Neural progenitor cell (in vitro differentiated cells): ENCODE measurements around the gene TLR10. TPM values are rescaled to one million over a fixed set of nuclear protein-coding genes. Genes with fewer than 3 reads are reported as not detected.

Source experiments
- DNase-seq: peaks from one replicate; pipeline ENCODE4 v3.0.0-alpha.2; 2016; ENCODE audit warnings: low spot score
- H2AFZ ChIP-seq: fragments of 200-600 bp; sonication (generic); replicated peaks from 2 replicates; pipeline ENCODE4 v1.6.1; 2016; ENCODE audit warnings: antibody characterized with exemption
- H3F3A ChIP-seq: fragments of 200-600 bp; sonication (generic); 2 replicates; pipeline ENCODE4 v1.6.1; 2016; ENCODE audit warnings: antibody characterized with exemption, low read depth
- H3K27ac ChIP-seq: fragments of 200-600 bp; sonication (generic); 2 replicates; pipeline ENCODE4 v1.5.1; 2016; ENCODE audit warnings: mild to moderate bottlenecking
- H3K27me3 ChIP-seq: fragments of 200-600 bp; sonication (generic); 2 replicates; pipeline ENCODE4 v1.6.1; 2016; ENCODE audit warnings: mild to moderate bottlenecking, moderate library complexity
- H3K36me3 ChIP-seq: fragments of 200-600 bp; sonication (generic); 2 replicates; pipeline ENCODE4 v1.5.1; 2016
- H3K4me1 ChIP-seq: fragments of 200-600 bp; sonication (generic); 2 replicates; pipeline ENCODE4 v1.6.1; 2016; ENCODE audit warnings: mixed run types
- H3K4me2 ChIP-seq: fragments of 200-600 bp; sonication (generic); 2 replicates; pipeline ENCODE4 v1.6.1; 2016
- H3K4me3 ChIP-seq: fragments of 200-600 bp; sonication (generic); 2 replicates; pipeline ENCODE4 v1.5.1; 2016
- H3K79me2 ChIP-seq: fragments of 200-600 bp; sonication (generic); 2 replicates; pipeline ENCODE4 v1.6.1; 2016; ENCODE audit warnings: low read depth
- H3K9ac ChIP-seq: fragments of 200-600 bp; sonication (generic); 2 replicates; pipeline ENCODE4 v1.6.1; 2016
- H3K9me3 ChIP-seq: fragments of 200-600 bp; sonication (generic); 2 replicates; pipeline ENCODE4 v1.5.1; 2016; ENCODE audit warnings: low read depth
- H4K20me1 ChIP-seq: fragments of 200-600 bp; sonication (generic); 2 replicates; pipeline ENCODE4 v1.6.1; 2016; ENCODE audit warnings: low read depth
- H3K27ac Mint-ChIP-seq: 3 replicates; pipeline ENCODE4 v1.8.0; 2021; ENCODE audit warnings: mixed read lengths
- H3K27me3 Mint-ChIP-seq: 2 replicates; pipeline ENCODE4 v1.8.0; 2022; ENCODE audit warnings: low read depth, mild to moderate bottlenecking, inconsistent platforms, moderate library complexity, mixed read lengths; ENCODE audit not compliant: insufficient read depth
- H3K36me3 Mint-ChIP-seq: 3 replicates; pipeline ENCODE4 v1.8.0; 2021; ENCODE audit warnings: mixed read lengths
- H3K4me1 Mint-ChIP-seq: 3 replicates; pipeline ENCODE4 v1.8.0; 2021; ENCODE audit warnings: mixed read lengths
- H3K4me3 Mint-ChIP-seq: 3 replicates; pipeline ENCODE4 v1.8.0; 2021; ENCODE audit warnings: mild to moderate bottlenecking, moderate library complexity, mixed read lengths
- H3K9me3 Mint-ChIP-seq: 3 replicates; pipeline ENCODE4 v1.8.0; 2020; ENCODE audit warnings: mixed read lengths
- CTCF ChIP-seq: fragments of 200-600 bp; sonication (generic); IDR thresholded peaks from 2 replicates; pipeline ENCODE4 v1.5.1; 2017; ENCODE audit warnings: antibody characterized with exemption, mild to moderate bottlenecking
- EZH2 ChIP-seq: fragments of 200-600 bp; sonication (generic); IDR thresholded peaks from 2 replicates; pipeline ENCODE4 v1.6.1; 2017; ENCODE audit warnings: antibody characterized with exemption, mild to moderate bottlenecking, moderate library complexity
- EZH2phosphoT487 ChIP-seq: fragments of 200-600 bp; sonication (generic); IDR thresholded peaks from 2 replicates; pipeline ENCODE4 v1.6.1; 2017; ENCODE audit warnings: antibody characterized with exemption
- total RNA-seq: library from RNA; depleted of rRNA; stranded (reverse); fragments of >200 nt; gene quantifications from 2 replicates; pipeline ENCODE4 v1.2.3, GENCODE V29; 2015; ENCODE audit warnings: low replicate concordance

TLR10 gene
- total RNA-seq, 1 donor from 2014 or later = not detected

GRCh38 chr4:38818441-38818976, 35.7 kb upstream of the TLR10 start:
- peaks cover 2% of the 10 kb centered on the region for H3K27me3 Mint-ChIP-seq
- Histone ChIP-seq H3K4me1 (no peaks in the 10 kb centered on the region), H3K4me3 (no peak overlapping the region), H4K20me1 (no peaks in the 10 kb centered on the region), H3K9me3 (no peaks in the 10 kb centered on the region), H3K79me2 (no peaks in the 10 kb centered on the region), H3K27me3 (no peaks in the 10 kb centered on the region), H3K4me2 (no peak overlapping the region), H3K27ac (no peak overlapping the region), H3K9ac (no peak overlapping the region), H3F3A (no peaks in the 10 kb centered on the region), H2AFZ (no peak overlapping the region), H3K36me3 (no peaks in the 10 kb centered on the region)
- H3K4me1 Mint-ChIP-seq = no peaks in the 10 kb centered on the region
- H3K9me3 Mint-ChIP-seq = peaks cover 6% of the 10 kb centered on the region
- H3K36me3 Mint-ChIP-seq = no peaks in the 10 kb centered on the region
- H3K4me3 Mint-ChIP-seq = no peak overlapping the region
- no peak for TF ChIP-seq CTCF
- no peak for TF ChIP-seq EZH2
- no peak for TF ChIP-seq EZH2phosphoT487
- no peak for DNase-seq
- H3K27ac Mint-ChIP-seq = no peak overlapping the region

- H2AFZ ChIP-seq = no peak overlapping the region
- Mint-ChIP-seq H3K27ac (no peak overlapping the region), H3K27me3 (peaks cover 2% of the 10 kb centered on the region), H3K9me3 (peaks cover 4% of the 10 kb centered on the region), H3K4me3 (no peak overlapping the region), H3K4me1 (no peaks in the 10 kb centered on the region), H3K36me3 (no peaks in the 10 kb centered on the region)
- no peaks in the 10 kb centered on the region for H3K36me3 ChIP-seq
- no peaks in the 10 kb centered on the region for H3F3A ChIP-seq
- H3K4me3 ChIP-seq = no peak overlapping the region
- no peaks in the 10 kb centered on the region for H3K4me1 ChIP-seq
- H3K27me3 ChIP-seq = no peaks in the 10 kb centered on the region
- H3K4me2 ChIP-seq = no peak overlapping the region
- no peaks in the 10 kb centered on the region for H4K20me1 ChIP-seq
- no peaks in the 10 kb centered on the region for H3K79me2 ChIP-seq
- H3K27ac ChIP-seq = no peak overlapping the region
- DNase-seq = no peak
- TF ChIP-seq EZH2phosphoT487 (no peak), CTCF (no peak), EZH2 (no peak)
- no peak overlapping the region for H3K9ac ChIP-seq
- H3K9me3 ChIP-seq = no peaks in the 10 kb centered on the region
These were observed 33.3 kb upstream of the TLR10 start for GRCh38 chr4:38815885-38816782.

DNA sequence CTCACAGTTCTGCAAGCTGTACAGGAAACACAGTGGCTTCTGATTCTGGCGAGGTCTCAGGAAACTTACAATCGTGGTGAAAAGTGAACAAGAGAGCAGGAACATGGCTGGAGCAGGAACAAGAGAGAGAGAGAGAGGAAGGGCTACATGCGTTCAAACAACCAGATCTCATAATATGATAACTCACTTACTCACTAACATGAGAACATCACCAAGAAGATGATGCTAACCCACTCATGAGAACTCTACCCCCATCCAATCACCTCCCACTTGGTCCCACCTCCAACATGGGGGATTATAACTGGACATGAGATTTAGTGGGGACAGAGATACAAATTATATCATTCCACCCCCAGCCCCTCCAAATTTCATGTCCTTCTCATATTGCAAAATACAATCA, 31.6 kb upstream of the TLR10 start:
- H3K4me3 Mint-ChIP-seq = no peak overlapping the region
- no peak overlapping the region for H3K4me3 ChIP-seq
- H3K9me3 Mint-ChIP-seq = peaks cover 4% of the 10 kb centered on the region
- TF ChIP-seq EZH2 = no peak
- TF ChIP-seq CTCF = no peak
- TF ChIP-seq EZH2phosphoT487 = no peak
- no peaks in the 10 kb centered on the region for H3K27me3 ChIP-seq
- H3K4me1 ChIP-seq = peaks cover 8% of the 10 kb centered on the region
- no peaks in the 10 kb centered on the region for H3K9me3 ChIP-seq
- H4K20me1 ChIP-seq = no peaks in the 10 kb centered on the region
- H2AFZ ChIP-seq = no peak overlapping the region
- H3K27me3 Mint-ChIP-seq = peaks cover 2% of the 10 kb centered on the region
- H3F3A ChIP-seq = no peaks in the 10 kb centered on the region
- no peaks in the 10 kb centered on the region for H3K36me3 Mint-ChIP-seq
- no peak for DNase-seq
- no peak overlapping the region for H3K27ac ChIP-seq
- peaks cover 3% of the 10 kb centered on the region for H3K4me1 Mint-ChIP-seq
- no peaks in the 10 kb centered on the region for H3K79me2 ChIP-seq
- H3K27ac Mint-ChIP-seq = no peak overlapping the region
- H3K36me3 ChIP-seq = no peaks in the 10 kb centered on the region
- no peak overlapping the region for H3K9ac ChIP-seq
- no peak overlapping the region for H3K4me2 ChIP-seq
